IMR-90 (cell line): ENCODE results near the gene CCR5AS.

Experiments used
- ATAC-seq: fragments of 200-7000 bp; cut with Tn5 transposase; 2 replicates; pipeline ENCODE4 v1.9.1; 2020; ENCODE audit warnings: low read depth, mild to moderate bottlenecking, moderate library complexity
- BruUV-seq: library from RNA; stranded (reverse); fragments of 400-500 nt; replicated peaks from 2 replicates; lab custom pipeline; 2021; lab: Mats Ljungman, UMichigan
- CTCF ChIA-PET: fragments of 300-600 bp; formaldehyde crosslinking; extraction: SDS; loops from one replicate; lab custom pipeline; 2021; ENCODE audit warnings: antibody characterized with exemption; lab: Yijun Ruan, JAX
- POLR2A ChIA-PET: fragments of 300-600 bp; sonication (Branson Sonifier 250); formaldehyde crosslinking; loops from one replicate; lab custom pipeline; 2022; ENCODE audit warnings: antibody characterized with exemption; ENCODE audit not compliant: unreplicated experiment; lab: Charles Lee
- DNase-seq: peaks from one replicate; pipeline ENCODE4 v3.0.0; 2013
- H2AFZ ChIP-seq: replicated peaks from 2 replicates; pipeline ENCODE3; 2013; ENCODE audit warnings: low read length, mild to moderate bottlenecking; ENCODE audit not compliant: poor library complexity
- H2AK5ac ChIP-seq: 2 replicates; pipeline ENCODE4 v1.6.1; 2013; ENCODE audit warnings: low read depth, low read length, inconsistent platforms
- H2AK9ac ChIP-seq: replicated peaks from 2 replicates; pipeline ENCODE3; 2013; ENCODE audit warnings: mild to moderate bottlenecking, low read depth, low read length, moderate library complexity; ENCODE audit not compliant: poor library complexity
- H2BK120ac ChIP-seq: 2 replicates; pipeline ENCODE4 v1.6.1; 2013; ENCODE audit warnings: low read depth, low read length, inconsistent platforms
- H2BK15ac ChIP-seq: 3 replicates; pipeline ENCODE4 v1.6.1; 2013; ENCODE audit warnings: low read depth, low read length, inconsistent platforms
- H2BK20ac ChIP-seq: 2 replicates; pipeline ENCODE4 v1.6.1; 2013; ENCODE audit warnings: low read depth, mild to moderate bottlenecking, inconsistent platforms, low read length, moderate library complexity
- H2BK5ac ChIP-seq: 2 replicates; pipeline ENCODE4 v1.6.1; 2013; ENCODE audit warnings: mild to moderate bottlenecking, low read depth, low read length, inconsistent platforms; ENCODE audit not compliant: poor library complexity, severe bottlenecking
- H3K14ac ChIP-seq: replicated peaks from 2 replicates; pipeline ENCODE4 v1.6.1; 2013; ENCODE audit warnings: low read depth, low read length, inconsistent platforms
- H3K18ac ChIP-seq: 2 replicates; pipeline ENCODE4 v1.6.1; 2013; ENCODE audit warnings: low read depth, low read length, control low read depth
- H3K23ac ChIP-seq: 2 replicates; pipeline ENCODE4 v1.6.1; 2013; ENCODE audit warnings: low read depth, low read length, inconsistent platforms
- H3K27ac ChIP-seq: 2 replicates; pipeline ENCODE4 v1.5.1; 2013; ENCODE audit warnings: mild to moderate bottlenecking, control low read depth, low read length; ENCODE audit not compliant: insufficient read depth
- H3K27me3 ChIP-seq: 2 replicates; pipeline ENCODE4 v1.6.1; 2013; ENCODE audit warnings: low read length; ENCODE audit not compliant: control insufficient read depth, insufficient read depth
- H3K36me3 ChIP-seq: 2 replicates; pipeline ENCODE4 v1.6.1; 2013; ENCODE audit warnings: low read length, mixed read lengths; ENCODE audit not compliant: control insufficient read depth, insufficient read depth
- H3K4ac ChIP-seq: 2 replicates; pipeline ENCODE4 v1.6.1; 2013; ENCODE audit warnings: low read depth, low read length, inconsistent platforms
- H3K4me1 ChIP-seq: 2 replicates; pipeline ENCODE4 v1.6.1; 2013; ENCODE audit warnings: low read length, mixed read lengths; ENCODE audit not compliant: control insufficient read depth, insufficient read depth
- H3K4me2 ChIP-seq: 2 replicates; pipeline ENCODE4 v1.6.1; 2013; ENCODE audit warnings: low read depth, mild to moderate bottlenecking, control low read depth, low read length, moderate library complexity
- H3K4me3 ChIP-seq: 2 replicates; pipeline ENCODE4 v1.5.1; 2013; ENCODE audit warnings: low read depth, mild to moderate bottlenecking, control low read depth, low read length, moderate library complexity; ENCODE audit not compliant: insufficient read depth
- H3K56ac ChIP-seq: 2 replicates; pipeline ENCODE4 v1.6.1; 2013; ENCODE audit warnings: low read length, inconsistent platforms; ENCODE audit not compliant: insufficient read depth; ENCODE audit errors: extremely low read depth
- H3K79me1 ChIP-seq, 2 experiments: 2 replicates each; pipeline ENCODE4 v1.6.1; 2013; ENCODE audit warnings: low read length in 2 of 2, inconsistent platforms in 1 of 2, low read depth in 1 of 2
- H3K9ac ChIP-seq: 2 replicates; pipeline ENCODE4 v1.6.1; 2013; ENCODE audit warnings: low read depth, low read length, control low read depth
- H3K9me1 ChIP-seq: 2 replicates; pipeline ENCODE4 v1.6.1; 2013; ENCODE audit warnings: low read length, inconsistent platforms; ENCODE audit not compliant: insufficient read depth
- H3K9me3 ChIP-seq: 2 replicates; pipeline ENCODE4 v1.6.1; 2013; ENCODE audit warnings: low read length; ENCODE audit not compliant: control insufficient read depth, insufficient read depth
- H4K20me1 ChIP-seq: 2 replicates; pipeline ENCODE4 v1.6.1; 2013; ENCODE audit warnings: low read length, inconsistent platforms; ENCODE audit not compliant: insufficient read depth
- H4K5ac ChIP-seq: 2 replicates; pipeline ENCODE4 v1.6.1; 2013; ENCODE audit warnings: mild to moderate bottlenecking, low read depth, low read length, control low read depth
- H4K8ac ChIP-seq, 2 experiments: 2 replicates each; pipeline ENCODE4 v1.6.1; 2013; ENCODE audit warnings: low read depth in 2 of 2, low read length in 2 of 2, control low read depth in 1 of 2, inconsistent platforms in 1 of 2
- H4K91ac ChIP-seq: 2 replicates; pipeline ENCODE4 v1.6.1; 2013; ENCODE audit warnings: low read depth, low read length, inconsistent platforms; ENCODE audit not compliant: insufficient read depth
- CEBPB ChIP-seq: IDR thresholded peaks from 2 replicates; pipeline ENCODE4 v1.6.1; 2012; ENCODE audit warnings: low read depth, low read length, improper control_type of control experiment
- FOS ChIP-seq: fragments of 150-350 bp; IDR thresholded peaks from 2 replicates; pipeline ENCODE4 v1.6.1; 2016; ENCODE audit warnings: low read depth, low read length
- MXI1 ChIP-seq: IDR thresholded peaks from 2 replicates; pipeline ENCODE4 v1.6.1; 2012; ENCODE audit warnings: low read depth, mild to moderate bottlenecking, low read length, moderate library complexity, borderline replicate concordance
- NFE2L2 ChIP-seq: fragments of 150-350 bp; IDR thresholded peaks from 2 replicates; pipeline ENCODE4 v1.6.1; 2016; ENCODE audit warnings: low read depth, mild to moderate bottlenecking, low read length
- POLR2A ChIP-seq: IDR thresholded peaks from 2 replicates; pipeline ENCODE4 v1.6.1; 2012; ENCODE audit warnings: mild to moderate bottlenecking, low read depth, low read length
- RAD21 ChIP-seq: IDR thresholded peaks from 2 replicates; pipeline ENCODE4 v1.6.1; 2012; ENCODE audit warnings: low read length, improper control_type of control experiment
- RCOR1 ChIP-seq: IDR thresholded peaks from 2 replicates; pipeline ENCODE4 v1.6.1; 2012; ENCODE audit warnings: mild to moderate bottlenecking, low read length, improper control_type of control experiment; ENCODE audit not compliant: insufficient replicate concordance
- RFX5 ChIP-seq: IDR thresholded peaks from 2 replicates; pipeline ENCODE4 v1.8.0; 2012; ENCODE audit warnings: low read depth, mild to moderate bottlenecking, low read length, moderate library complexity
- WGBS, 2 experiments: methylation state at CpG; one replicate each; pipeline versions ENCODE4 v1.1.5 to v1.1.7; 2013; ENCODE audit warnings: missing lambda C conversion rate in 2 of 2; ENCODE audit not compliant: insufficient read length in 1 of 2; ENCODE audit errors: extremely low coverage in 2 of 2; 5-methylcytosine and 5-hydroxymethylcytosine counted together
- dilution Hi-C: fragments of 300-500 bp; cut with HindIII; formaldehyde crosslinking; loops from one replicate; pipeline ENCODE4 v1.14.3; 2018; ENCODE audit warnings: low sequenced_read_pairs; ENCODE audit not compliant: unreplicated experiment
- in situ Hi-C: fragments of 300-500 bp; cut with MboI; formaldehyde crosslinking; loops from 3 replicates; pipeline ENCODE4 v1.14.3; 2019; ENCODE audit warnings: low sequenced_read_pairs, inconsistent platforms, mixed read lengths
- intact Hi-C: fragments of 100-400 bp; cut with micrococcal nuclease; formaldehyde crosslinking; loops from 2 replicates; pipeline ENCODE4 v1.10.0; 2022
- TF ChIP-seq, protein P1 (sequence below): fragments of 150-350 bp; IDR thresholded peaks from 2 replicates; pipeline ENCODE4 v1.6.1; 2017; ENCODE audit warnings: mild to moderate bottlenecking, antibody characterized with exemption, low read length, low read depth
- TF ChIP-seq, protein P2 (sequence below): conservative IDR thresholded peaks from 2 replicates; pipeline ENCODE4 v1.5.1; 2012; ENCODE audit warnings: mild to moderate bottlenecking, low read depth, low read length, improper control_type of control experiment

The CCR5AS gene

DNA sequence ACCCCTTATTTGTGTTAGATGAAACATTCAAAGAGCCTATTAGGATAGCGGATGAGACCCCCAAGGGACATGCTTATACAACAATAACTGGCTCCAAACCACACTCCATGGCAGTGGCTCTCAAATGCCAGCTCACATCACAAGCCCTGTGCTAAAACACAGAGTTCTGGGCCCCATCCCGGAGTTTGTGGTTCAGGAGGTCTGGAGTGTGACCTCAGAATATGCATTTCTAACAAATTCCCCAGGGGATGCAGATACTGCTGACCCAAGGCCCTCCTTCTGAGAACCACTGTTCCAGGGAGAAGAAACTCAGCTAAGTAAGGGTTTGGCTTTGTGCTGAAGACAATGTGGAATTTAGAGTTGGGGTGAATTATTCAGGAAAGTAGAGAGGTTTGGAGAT lies 3.8 kb upstream of the CCR5AS start:
- Histone ChIP-seq H3K18ac (no peak overlapping the region), H3K23ac (no peak overlapping the region), H3K9ac (no peak overlapping the region), H3K4me2 (no peak overlapping the region), H3K36me3 (no peaks in the 10 kb centered on the region), H3K4me1 (peaks cover 18% of the 10 kb centered on the region), H2BK5ac (no peak overlapping the region), H3K14ac (no peak overlapping the region), H2BK15ac (no peak overlapping the region), H2BK20ac (no peak overlapping the region), H4K91ac (no peak overlapping the region), H2BK120ac (no peak overlapping the region), H2AK5ac (no peak overlapping the region), H3K9me3 (no peaks in the 10 kb centered on the region), H3K27ac (no peak overlapping the region), H3K27me3 (peaks cover 1% of the 10 kb centered on the region; the same call in 1 of the 2 replicates), H2AFZ (no peak overlapping the region), H3K56ac (no peak overlapping the region), H3K4me3 (no peak overlapping the region), H3K79me1 (peaks cover 0 to 4% of the 10 kb centered on the region in 2 experiments; a peak in 1 of 4 replicates), H4K20me1 (no peaks in the 10 kb centered on the region), H4K5ac (no peak overlapping the region), H2AK9ac (no peak overlapping the region), H3K4ac (no peak overlapping the region), H3K9me1 (peaks cover 5% of the 10 kb centered on the region), H4K8ac (no peak overlapping the region)
- ATAC-seq (no peak), DNase-seq (no peak)
- ChIA-PET CTCF (no interaction called here), POLR2A (no interaction called here)
- WGBS, 2 experiments = no CpG with 5 or more reads among the region's 2 CpGs
- TF ChIP-seq RFX5 (no peak), FOS (no peak), RAD21 (no peak), POLR2A (no peak), NFE2L2 (no peak), RCOR1 (no peak), CEBPB (no peak), MXI1 (no peak)
- TF ChIP-seq, protein P1, sequence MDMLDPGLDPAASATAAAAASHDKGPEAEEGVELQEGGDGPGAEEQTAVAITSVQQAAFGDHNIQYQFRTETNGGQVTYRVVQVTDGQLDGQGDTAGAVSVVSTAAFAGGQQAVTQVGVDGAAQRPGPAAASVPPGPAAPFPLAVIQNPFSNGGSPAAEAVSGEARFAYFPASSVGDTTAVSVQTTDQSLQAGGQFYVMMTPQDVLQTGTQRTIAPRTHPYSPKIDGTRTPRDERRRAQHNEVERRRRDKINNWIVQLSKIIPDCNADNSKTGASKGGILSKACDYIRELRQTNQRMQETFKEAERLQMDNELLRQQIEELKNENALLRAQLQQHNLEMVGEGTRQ = no peak
- TF ChIP-seq, protein P2, sequence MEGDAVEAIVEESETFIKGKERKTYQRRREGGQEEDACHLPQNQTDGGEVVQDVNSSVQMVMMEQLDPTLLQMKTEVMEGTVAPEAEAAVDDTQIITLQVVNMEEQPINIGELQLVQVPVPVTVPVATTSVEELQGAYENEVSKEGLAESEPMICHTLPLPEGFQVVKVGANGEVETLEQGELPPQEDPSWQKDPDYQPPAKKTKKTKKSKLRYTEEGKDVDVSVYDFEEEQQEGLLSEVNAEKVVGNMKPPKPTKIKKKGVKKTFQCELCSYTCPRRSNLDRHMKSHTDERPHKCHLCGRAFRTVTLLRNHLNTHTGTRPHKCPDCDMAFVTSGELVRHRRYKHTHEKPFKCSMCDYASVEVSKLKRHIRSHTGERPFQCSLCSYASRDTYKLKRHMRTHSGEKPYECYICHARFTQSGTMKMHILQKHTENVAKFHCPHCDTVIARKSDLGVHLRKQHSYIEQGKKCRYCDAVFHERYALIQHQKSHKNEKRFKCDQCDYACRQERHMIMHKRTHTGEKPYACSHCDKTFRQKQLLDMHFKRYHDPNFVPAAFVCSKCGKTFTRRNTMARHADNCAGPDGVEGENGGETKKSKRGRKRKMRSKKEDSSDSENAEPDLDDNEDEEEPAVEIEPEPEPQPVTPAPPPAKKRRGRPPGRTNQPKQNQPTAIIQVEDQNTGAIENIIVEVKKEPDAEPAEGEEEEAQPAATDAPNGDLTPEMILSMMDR = no peak
- in situ Hi-C loops (no loop called here), dilution Hi-C loops (no loop called here), intact Hi-C loops (no loop called here)
- no TSS peak for BruUV-seq
